ENCODE results near the gene PDE6A.

GRCh38 chr5:149855366-149855765, 89.2 kb downstream of the PDE6A start:
- TF ChIP-seq CTCF (IDR thresholded peaks at IDR 0.05) (no peak), POLR2A (IDR thresholded peaks at IDR 0.05) (no peak)

Measured in tibial nerve (tissue), 3 donors.